ENCODE data around the gene GPR84. TPM values are rescaled to one million over a fixed set of nuclear protein-coding genes. Genes with fewer than 3 reads are reported as not detected.
A peak's percentile ranks its signal among the peaks of the same experiment; 100 is the strongest.

Gene GPR84
- total and polyA plus RNA-seq, 2 of the 13 experiments (the other 11 are each of a cell fraction or from before 2014, with no cell fraction given) = not detected

DNA sequence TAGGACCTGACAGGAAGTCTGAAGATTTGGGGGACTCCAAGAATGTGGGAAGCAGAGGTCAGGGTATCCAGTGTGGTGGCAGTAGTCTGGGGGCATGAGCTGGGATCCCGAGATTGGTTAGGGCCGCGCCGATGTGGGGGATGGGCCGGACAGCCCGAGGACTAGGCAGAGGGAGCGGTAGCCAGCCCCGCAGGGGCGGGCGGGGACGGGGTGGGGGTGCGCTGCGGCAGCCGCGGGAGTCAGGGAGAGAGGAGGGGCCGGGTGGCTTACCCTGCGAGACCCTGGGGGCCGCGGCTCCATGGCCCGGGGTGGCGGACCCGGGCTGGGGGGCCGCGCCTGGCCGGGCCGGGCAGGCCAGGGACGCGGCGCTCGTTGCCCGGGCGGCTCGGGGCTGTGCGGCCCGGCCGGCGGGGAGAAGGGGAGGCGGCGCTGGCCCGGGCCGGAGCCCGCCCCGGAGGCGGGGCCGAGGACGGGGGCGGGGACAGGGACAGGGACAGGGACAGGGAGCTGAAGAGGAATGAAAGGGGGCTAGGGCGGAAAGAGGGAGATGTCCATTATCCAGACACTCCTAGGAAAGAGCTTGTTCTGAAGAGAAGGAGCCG lies 14.6 kb upstream of the GPR84 start (continued):
- no peak for TF ChIP-seq SMAD9 (CRISPR knock-in tag; IDR thresholded peaks at IDR 0.05)
- TF ChIP-seq ZNF160 (CRISPR knock-in tag; IDR thresholded peaks at IDR 0.05) = no peak
- no peak for TF ChIP-seq MED8 (CRISPR knock-in tag; IDR thresholded peaks at IDR 0.05; ENCODE audit: insufficient replicate concordance)
- TF ChIP-seq BATF2 (CRISPR knock-in tag; IDR thresholded peaks at IDR 0.05) = no peak
- TF ChIP-seq ZBTB46 (CRISPR knock-in tag; IDR thresholded peaks at IDR 0.05; ENCODE audit: borderline replicate concordance) = no peak
- TF ChIP-seq ISL2 (CRISPR knock-in tag; IDR thresholded peaks at IDR 0.05) = no peak
- TF ChIP-seq ZNF280B (CRISPR knock-in tag; IDR thresholded peaks at IDR 0.05; ENCODE audit: borderline replicate concordance) = no peak
- TF ChIP-seq ZFP41 (CRISPR knock-in tag; IDR thresholded peaks at IDR 0.05; ENCODE audit: borderline replicate concordance) = no peak
- TF ChIP-seq SKI (IDR thresholded peaks at IDR 0.05; ENCODE audit: partially characterized antibody) = no peak
- TF ChIP-seq MAF1 (CRISPR knock-in tag; IDR thresholded peaks at IDR 0.05; ENCODE audit: borderline replicate concordance) = no peak
- TF ChIP-seq GMEB1 (CRISPR knock-in tag; IDR thresholded peaks at IDR 0.05; ENCODE audit: borderline replicate concordance) = no peak
- 0 out of 2 replicates have a peak, but pooled peaks have one; percentile 5 for TF ChIP-seq UBTF (CRISPR knock-in tag; IDR thresholded peaks at IDR 0.05)
- no peak for TF ChIP-seq CREB1 (IDR thresholded peaks at IDR 0.05)
- TF ChIP-seq CREB1 (CRISPR knock-in tag; IDR thresholded peaks at IDR 0.05) = no peak
- TF ChIP-seq, protein P1, sequence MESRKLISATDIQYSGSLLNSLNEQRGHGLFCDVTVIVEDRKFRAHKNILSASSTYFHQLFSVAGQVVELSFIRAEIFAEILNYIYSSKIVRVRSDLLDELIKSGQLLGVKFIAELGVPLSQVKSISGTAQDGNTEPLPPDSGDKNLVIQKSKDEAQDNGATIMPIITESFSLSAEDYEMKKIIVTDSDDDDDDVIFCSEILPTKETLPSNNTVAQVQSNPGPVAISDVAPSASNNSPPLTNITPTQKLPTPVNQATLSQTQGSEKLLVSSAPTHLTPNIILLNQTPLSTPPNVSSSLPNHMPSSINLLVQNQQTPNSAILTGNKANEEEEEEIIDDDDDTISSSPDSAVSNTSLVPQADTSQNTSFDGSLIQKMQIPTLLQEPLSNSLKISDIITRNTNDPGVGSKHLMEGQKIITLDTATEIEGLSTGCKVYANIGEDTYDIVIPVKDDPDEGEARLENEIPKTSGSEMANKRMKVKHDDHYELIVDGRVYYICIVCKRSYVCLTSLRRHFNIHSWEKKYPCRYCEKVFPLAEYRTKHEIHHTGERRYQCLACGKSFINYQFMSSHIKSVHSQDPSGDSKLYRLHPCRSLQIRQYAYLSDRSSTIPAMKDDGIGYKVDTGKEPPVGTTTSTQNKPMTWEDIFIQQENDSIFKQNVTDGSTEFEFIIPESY (CRISPR knock-in tag; IDR thresholded peaks at IDR 0.05) = no peak
- TF ChIP-seq NFYB (CRISPR knock-in tag; IDR thresholded peaks at IDR 0.05) = no peak
- peak; percentile 47; the same call in 1 of the 2 replicates for TF ChIP-seq ZNF777 (CRISPR knock-in tag; IDR thresholded peaks at IDR 0.05)
- TF ChIP-seq ETV5 (CRISPR knock-in tag; IDR thresholded peaks at IDR 0.05; ENCODE audit: borderline replicate concordance) = no peak
- no peak for TF ChIP-seq ZNF780A (CRISPR knock-in tag; IDR thresholded peaks at IDR 0.05)
